ENCODE results near the gene PNLIPRP2.

PNLIPRP2 gene

GRCh38 chr10:116608686-116609594, 11.8 kb upstream of the PNLIPRP2 start:
- no peak overlapping the region for H3K27ac ChIP-seq (ENCODE audit: low read depth, low read length)
- no peak for TF ChIP-seq EZH2phosphoT487 (IDR thresholded peaks at IDR 0.05; ENCODE audit: borderline replicate concordance, low read length)
- TF ChIP-seq CTCF (IDR thresholded peaks at IDR 0.05; ENCODE audit: low read depth, low read length, poor library complexity, severe bottlenecking) = no peak
- H3K9me2 ChIP-seq (replicated peaks; ENCODE audit: control insufficient read depth, low read length) = no peaks in the 10 kb centered on the region
- no peak overlapping the region for H3K4me2 ChIP-seq (ENCODE audit: low read length)
- no peaks in the 10 kb centered on the region for H3K9me3 ChIP-seq (ENCODE audit: control insufficient read depth, insufficient read depth, low read length)
- H3K36me3 ChIP-seq (ENCODE audit: control insufficient read depth, low read length) = no peaks in the 10 kb centered on the region
- no peaks in the 10 kb centered on the region for H3K27me3 ChIP-seq (ENCODE audit: control insufficient read depth, low read length)
- no peaks in the 10 kb centered on the region for H4K20me1 ChIP-seq (ENCODE audit: control insufficient read depth, insufficient read depth, low read depth, low read length)
- H3K4me3 ChIP-seq (ENCODE audit: low read length) = no peak overlapping the region
- H3K79me2 ChIP-seq (ENCODE audit: control insufficient read depth, low read length) = no peaks in the 10 kb centered on the region
- no peaks in the 10 kb centered on the region for H3F3A ChIP-seq (ENCODE audit: control insufficient read depth, insufficient read depth)
- H3K4me1 ChIP-seq (ENCODE audit: control insufficient read depth, low read length) = no peaks in the 10 kb centered on the region

- H3K4me1 ChIP-seq (ENCODE audit: control insufficient read depth, low read length) = no peaks in the 10 kb centered on the region
- H3K27ac ChIP-seq (ENCODE audit: low read depth, low read length) = no peak overlapping the region
- no peaks in the 10 kb centered on the region for H3F3A ChIP-seq (ENCODE audit: control insufficient read depth, insufficient read depth)
- no peak overlapping the region for H3K4me2 ChIP-seq (ENCODE audit: low read length)
- H3K79me2 ChIP-seq (ENCODE audit: control insufficient read depth, low read length) = no peaks in the 10 kb centered on the region
- no peak for TF ChIP-seq EZH2phosphoT487 (IDR thresholded peaks at IDR 0.05; ENCODE audit: borderline replicate concordance, low read length)
- TF ChIP-seq CTCF (IDR thresholded peaks at IDR 0.05; ENCODE audit: low read depth, low read length, poor library complexity, severe bottlenecking) = no peak
- H3K4me3 ChIP-seq (ENCODE audit: low read length) = no peak overlapping the region
- no peaks in the 10 kb centered on the region for H4K20me1 ChIP-seq (ENCODE audit: control insufficient read depth, insufficient read depth, low read depth, low read length)
- no peaks in the 10 kb centered on the region for H3K9me2 ChIP-seq (replicated peaks; ENCODE audit: control insufficient read depth, low read length)
- H3K36me3 ChIP-seq (ENCODE audit: control insufficient read depth, low read length) = no peaks in the 10 kb centered on the region
- H3K27me3 ChIP-seq (ENCODE audit: control insufficient read depth, low read length) = no peaks in the 10 kb centered on the region
- H3K9me3 ChIP-seq (ENCODE audit: control insufficient read depth, insufficient read depth, low read length) = no peaks in the 10 kb centered on the region
Measured at GRCh38 chr10:116610443-116611152, 10.2 kb upstream of the PNLIPRP2 start.

GRCh38 chr10:116611153-116611545, 9.6 kb upstream of the PNLIPRP2 start:
- Histone ChIP-seq H3K36me3 (ENCODE audit: control insufficient read depth, low read length) (no peaks in the 10 kb centered on the region), H3K27me3 (ENCODE audit: control insufficient read depth, low read length) (no peaks in the 10 kb centered on the region), H3F3A (ENCODE audit: control insufficient read depth, insufficient read depth) (no peaks in the 10 kb centered on the region), H3K4me2 (ENCODE audit: low read length) (no peak overlapping the region), H3K9me2 (replicated peaks; ENCODE audit: control insufficient read depth, low read length) (no peaks in the 10 kb centered on the region), H4K20me1 (ENCODE audit: control insufficient read depth, insufficient read depth, low read depth, low read length) (no peaks in the 10 kb centered on the region), H3K9me3 (ENCODE audit: control insufficient read depth, insufficient read depth, low read length) (no peaks in the 10 kb centered on the region), H3K4me3 (ENCODE audit: low read length) (no peak overlapping the region), H3K79me2 (ENCODE audit: control insufficient read depth, low read length) (no peaks in the 10 kb centered on the region), H3K4me1 (ENCODE audit: control insufficient read depth, low read length) (no peaks in the 10 kb centered on the region), H3K27ac (ENCODE audit: low read depth, low read length) (no peak overlapping the region)
- TF ChIP-seq EZH2phosphoT487 (IDR thresholded peaks at IDR 0.05; ENCODE audit: borderline replicate concordance, low read length) = no peak
- TF ChIP-seq CTCF (IDR thresholded peaks at IDR 0.05; ENCODE audit: low read depth, low read length, poor library complexity, severe bottlenecking) = no peak

Data from DOHH2 (cell line).